ENCODE results near the gene RMDN2.
A peak's percentile ranks its signal among the peaks of the same experiment; 100 is the strongest.
"Not testable (repeated sequence)": the region's sequence is repeated elsewhere in the genome, so short reads cannot be mapped to it uniquely, and the experiment has no call there.

Gene RMDN2

GRCh38 chr2:37993143-37993542 is 68.1 kb downstream of the RMDN2 start:
- peak; percentile 20 for DNase-seq (ENCODE audit: low spot score)

GRCh38 chr2:37997629-37998028 is 72.5 kb downstream of the RMDN2 start:
- DNase-seq (ENCODE audit: low spot score): peak; percentile 37

GRCh38 chr2:38000485-38001222 is 75.6 kb downstream of the RMDN2 start:
- DNase-seq (ENCODE audit: low spot score): no peak

DNA sequence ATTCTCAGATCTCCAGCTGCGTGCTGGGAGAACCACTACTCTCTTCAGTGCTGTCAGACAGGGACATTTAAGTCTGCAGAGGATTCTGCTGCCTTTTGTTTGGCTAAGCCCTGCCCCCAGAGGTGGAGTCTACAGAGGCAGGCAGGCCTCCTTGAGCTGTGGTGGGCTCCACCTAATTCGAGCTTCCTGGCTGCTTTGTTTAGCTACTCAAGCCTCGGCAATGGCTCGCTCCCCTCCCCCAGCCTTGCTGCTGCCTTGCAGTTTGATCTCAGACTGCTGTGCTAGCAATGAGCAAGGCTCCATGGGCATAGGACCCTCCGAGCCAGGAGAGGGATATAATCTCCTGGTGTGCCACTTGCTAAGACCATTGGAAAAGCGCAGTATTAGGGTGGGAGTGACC is 85.1 kb downstream of the RMDN2 start:
- DNase-seq (ENCODE audit: low spot score): not testable (repeated sequence)

DNA sequence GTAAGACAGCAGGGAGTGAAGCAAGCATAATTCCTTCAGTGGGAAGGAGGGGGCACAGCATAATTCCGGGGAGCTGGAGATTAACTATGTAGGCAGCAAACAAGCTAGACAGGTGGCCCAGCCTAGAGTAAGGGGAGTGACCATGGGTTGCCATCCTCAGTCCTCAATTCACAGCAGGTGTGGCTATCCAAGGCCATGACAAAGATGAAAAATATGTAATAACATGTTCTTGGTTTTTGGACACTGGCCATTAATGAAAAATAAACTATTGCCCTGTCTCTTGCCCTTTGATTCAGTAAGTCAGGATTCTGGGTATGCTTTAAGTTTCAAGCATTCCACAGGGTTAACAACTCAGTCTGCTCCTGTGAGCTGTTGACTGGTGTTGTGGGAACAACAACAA is 85.9 kb downstream of the RMDN2 start:
- DNase-seq (ENCODE audit: low spot score): peak; percentile 23

GRCh38 chr2:38013158-38013752 is 88.2 kb downstream of the RMDN2 start:
- no peak for DNase-seq (ENCODE audit: low spot score)

GRCh38 chr2:38016219-38016618 is 91.1 kb downstream of the RMDN2 start:
- peak; percentile 85 for DNase-seq (ENCODE audit: low spot score)

DNA sequence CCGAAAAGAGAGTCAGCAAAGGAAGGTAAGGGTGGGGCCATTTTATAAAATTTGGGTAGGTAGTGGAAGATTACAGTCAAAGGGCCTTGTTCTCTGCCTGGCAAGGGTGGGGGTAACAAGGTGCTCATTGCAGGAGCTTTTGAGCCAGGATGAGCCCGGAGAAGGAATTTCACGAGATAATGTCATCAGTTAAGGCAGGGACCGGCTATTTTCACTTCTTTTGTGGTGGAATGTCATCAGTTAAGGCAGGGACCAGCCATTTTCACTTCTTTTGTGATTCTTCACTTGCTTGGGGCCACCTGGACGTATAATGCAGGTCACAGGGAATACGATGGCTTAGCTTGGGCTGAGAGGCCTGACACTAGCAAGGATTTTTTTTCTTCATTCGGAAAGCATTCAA is 92.7 kb downstream of the RMDN2 start:
- no peak for DNase-seq (ENCODE audit: low spot score)

DNA sequence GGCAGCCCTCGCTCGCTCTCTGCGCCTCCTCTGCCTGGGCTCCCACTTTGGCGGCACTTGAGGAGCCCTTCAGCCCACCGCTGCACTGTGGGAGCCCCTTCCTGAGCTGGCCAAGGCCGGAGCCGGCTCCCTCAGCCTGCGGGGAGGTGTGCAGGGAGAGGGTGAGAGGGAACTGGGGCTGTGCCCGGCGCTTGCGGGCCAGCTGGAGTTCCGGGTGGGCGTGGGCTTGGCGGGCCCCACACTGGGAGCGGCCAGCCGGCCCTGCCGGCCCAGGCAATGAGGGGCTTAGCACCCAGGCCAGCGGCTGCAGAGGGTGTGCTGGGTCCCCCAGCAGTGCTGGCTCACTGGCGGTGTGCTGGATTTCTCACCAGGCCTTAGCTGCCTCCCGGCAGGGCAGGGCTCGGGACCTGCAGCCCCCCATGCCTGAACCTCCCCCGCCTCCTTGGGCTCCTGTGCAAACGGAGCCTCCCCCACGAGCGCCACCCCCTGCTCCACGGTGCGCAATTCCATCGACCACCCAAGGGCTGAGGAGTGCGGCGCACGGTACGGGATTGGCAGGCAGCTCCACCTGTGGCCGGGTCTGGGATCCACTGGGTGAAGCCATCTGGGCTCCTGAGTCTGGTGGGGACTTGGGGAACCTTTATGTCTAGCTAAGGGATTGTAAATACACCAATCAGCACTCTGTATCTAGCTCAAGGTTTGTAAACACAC is 95.4 kb downstream of the RMDN2 start:
- not testable (repeated sequence) for DNase-seq (ENCODE audit: low spot score)

GRCh38 chr2:38021589-38021988 is 96.5 kb downstream of the RMDN2 start:
- DNase-seq (ENCODE audit: low spot score): no peak

DNA sequence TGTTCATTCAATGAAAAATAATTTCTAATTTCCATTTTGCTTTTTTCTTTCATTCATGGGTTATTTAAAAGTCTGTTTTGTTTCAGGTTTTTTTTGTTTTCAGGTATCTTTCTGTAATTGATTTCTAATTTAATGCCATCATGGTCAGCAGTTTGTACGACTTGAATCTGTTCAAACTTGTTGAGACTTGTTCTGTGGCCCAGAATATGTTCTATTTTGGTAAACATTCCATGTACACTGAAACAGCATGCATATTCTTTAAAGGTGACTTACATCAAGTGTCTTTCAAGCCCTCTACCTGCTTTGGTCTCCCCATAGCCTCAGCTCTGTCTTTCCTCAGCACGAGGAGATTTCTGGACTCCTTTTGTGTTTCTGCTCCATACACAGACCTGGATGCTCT is 101.8 kb downstream of the RMDN2 start:
- no peak for DNase-seq (ENCODE audit: low spot score)

GRCh38 chr2:38028829-38029228 is 103.7 kb downstream of the RMDN2 start:
- no peak for DNase-seq (ENCODE audit: low spot score)

- DNase-seq (ENCODE audit: low spot score): no peak
Observed at GRCh38 chr2:38029512-38029911, 104.4 kb downstream of the RMDN2 start.

GRCh38 chr2:38030635-38031355 is 105.7 kb downstream of the RMDN2 start:
- DNase-seq (ENCODE audit: low spot score): no peak

GRCh38 chr2:38032946-38033345 is 107.9 kb downstream of the RMDN2 start:
- no peak for DNase-seq (ENCODE audit: low spot score)

GRCh38 chr2:38033646-38034045 is 108.6 kb downstream of the RMDN2 start:
- no peak for DNase-seq (ENCODE audit: low spot score)

- no peak for DNase-seq (ENCODE audit: low spot score)
Observed at GRCh38 chr2:38035968-38036367, 110.9 kb downstream of the RMDN2 start.

DNA sequence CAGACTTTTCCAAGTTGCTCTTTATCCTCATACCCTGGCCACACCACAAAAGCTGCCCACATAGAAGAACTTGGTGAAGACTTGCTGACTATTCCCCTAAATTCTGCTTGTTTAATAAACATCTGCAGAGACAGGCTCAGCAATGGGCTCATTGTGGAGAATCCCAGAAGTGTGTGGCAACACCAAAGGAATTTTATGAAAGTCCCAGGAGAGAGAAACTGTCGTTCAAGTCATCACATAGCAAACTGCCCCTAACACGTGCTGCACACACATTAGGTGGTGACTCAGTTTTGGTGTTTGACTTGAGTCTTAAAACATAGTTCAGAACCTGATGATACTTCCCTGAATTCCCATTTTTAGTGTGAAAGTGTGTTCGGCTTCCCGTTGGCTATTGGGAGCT is 112.2 kb downstream of the RMDN2 start:
- DNase-seq (ENCODE audit: low spot score): no peak

- DNase-seq (ENCODE audit: low spot score): peak; percentile 55
Observed at GRCh38 chr2:38037757-38038621, 112.9 kb downstream of the RMDN2 start.

- DNase-seq (ENCODE audit: low spot score): no peak
Observed at GRCh38 chr2:38038682-38039081, 113.6 kb downstream of the RMDN2 start.

DNA sequence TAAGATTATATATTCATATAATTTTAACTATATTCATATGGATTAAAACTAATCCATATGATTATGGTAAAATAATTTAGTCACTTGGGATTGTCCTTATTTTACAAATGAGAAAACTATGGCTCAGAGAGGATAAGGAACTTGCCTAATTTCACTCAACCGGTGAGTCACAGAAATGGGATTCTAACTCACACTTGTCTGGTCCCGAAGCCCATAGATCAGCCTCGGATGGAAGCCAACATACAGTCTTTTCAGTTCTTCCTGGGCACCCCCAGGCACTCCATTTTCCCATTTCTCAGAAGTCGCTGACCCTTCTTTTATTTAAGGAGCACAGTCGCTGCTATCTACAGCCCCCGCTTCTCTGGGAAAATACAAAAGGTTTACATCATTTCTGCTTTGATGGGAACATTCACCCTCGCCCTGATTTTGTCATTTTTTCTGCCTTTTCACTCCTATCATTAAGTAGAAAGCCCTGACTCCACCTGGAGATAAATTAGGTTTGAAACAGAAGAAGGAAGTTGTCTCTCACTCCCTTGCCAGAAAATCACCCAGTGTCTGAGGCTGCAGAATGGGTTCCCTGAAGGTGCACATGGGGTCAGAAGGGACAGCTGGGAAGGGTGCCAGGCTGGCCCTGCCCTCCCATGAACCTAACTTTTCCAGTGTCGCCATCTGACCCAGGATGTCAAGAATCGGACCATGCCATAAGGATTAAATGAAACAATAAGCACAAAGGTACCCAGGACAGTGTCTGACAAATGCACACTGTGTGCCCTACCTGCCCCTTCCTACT is 114.2 kb downstream of the RMDN2 start:
- no peak for DNase-seq (ENCODE audit: low spot score)

Measured in kidney tubule cell (primary cell).